ENCODE data around the gene WDR62.
"Not testable (repeated sequence)": the region's sequence is repeated elsewhere in the genome, so short reads cannot be mapped to it uniquely, and the experiment has no call there.

The WDR62 gene

DNA sequence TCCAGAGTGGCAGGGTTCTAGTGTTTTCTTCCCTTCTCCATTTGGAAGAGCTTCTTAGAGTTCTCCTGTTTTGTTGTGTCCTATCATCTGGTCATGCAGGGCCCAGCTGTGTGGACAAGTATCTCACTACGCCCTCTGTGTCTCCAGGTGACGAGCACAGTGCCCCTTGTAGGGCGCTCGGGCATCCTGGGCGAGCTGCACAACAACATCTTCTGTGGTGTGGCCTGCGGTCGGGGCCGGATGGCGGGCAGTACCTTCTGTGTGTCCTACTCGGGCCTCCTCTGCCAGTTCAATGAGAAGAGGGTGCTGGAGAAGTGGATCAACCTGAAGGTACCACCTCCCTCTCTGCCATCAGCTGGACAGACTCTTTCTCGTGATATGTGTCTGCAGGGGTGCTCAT is 13.0 kb downstream of the WDR62 start:
- DNase-seq (ENCODE audit: low read depth) = no peak
- no peak for TF ChIP-seq CTCF (conservative IDR thresholded peaks at IDR 0.05; ENCODE audit: low read depth, low read length)
- H3K4me3 ChIP-seq (ENCODE audit: low read depth, low read length) = no peak overlapping the region

DNA sequence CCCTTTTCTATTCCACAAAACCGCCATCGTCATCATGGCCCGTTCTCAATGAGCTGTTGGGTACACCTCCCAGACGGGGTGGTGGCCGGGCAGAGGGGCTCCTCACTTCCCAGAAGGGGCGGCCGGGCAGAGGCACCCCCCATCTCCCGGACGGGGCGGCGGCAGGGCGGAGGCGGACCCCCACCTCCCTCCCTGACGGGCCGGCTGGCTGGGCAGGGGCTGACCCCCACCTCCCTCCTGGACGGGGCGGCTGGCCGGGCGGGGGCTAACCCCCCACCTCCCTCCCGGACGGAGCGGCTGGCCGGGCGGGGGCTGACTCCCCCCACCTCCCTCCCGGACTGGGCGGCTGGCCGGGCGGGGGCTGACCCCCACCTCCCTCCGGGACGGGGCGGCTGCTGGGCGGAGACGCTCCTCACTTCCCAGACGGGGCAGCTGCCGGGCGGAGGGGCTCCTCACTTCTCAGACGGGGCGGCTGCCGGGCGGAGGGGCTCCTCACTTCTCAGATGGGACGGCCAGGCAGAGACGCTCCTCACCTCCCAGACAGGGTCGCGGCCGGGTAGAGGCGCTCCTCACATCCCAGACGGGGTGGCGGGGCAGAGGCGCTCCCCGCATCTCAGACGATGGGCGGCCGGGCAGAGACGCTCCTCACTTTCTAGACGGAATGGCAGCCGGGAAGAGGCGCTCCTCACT is 14.3 kb downstream of the WDR62 start:
- DNase-seq (ENCODE audit: low read depth); H3K4me3 ChIP-seq (ENCODE audit: low read depth, low read length): not testable (repeated sequence)

DNA sequence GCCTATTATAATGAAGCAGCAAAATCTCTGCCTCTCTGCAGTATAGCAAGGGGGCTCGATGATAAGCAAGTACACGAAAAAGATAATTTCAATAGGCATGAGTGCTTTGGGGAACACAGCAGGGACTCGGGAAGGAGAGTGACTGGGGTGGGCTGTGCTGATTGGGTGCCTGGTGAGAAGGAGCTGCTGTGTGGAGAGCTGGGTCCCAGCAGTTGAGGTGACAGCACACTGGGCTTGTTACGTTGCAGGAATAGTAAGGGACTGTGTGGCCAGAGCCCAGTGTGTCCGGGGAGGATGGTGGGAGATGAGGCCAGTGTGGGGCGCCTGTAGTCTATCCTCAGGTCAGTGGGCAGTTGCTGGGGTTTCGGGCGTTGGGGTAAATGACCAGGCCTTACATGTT is 17.4 kb downstream of the WDR62 start:
- no peak for TF ChIP-seq CTCF (conservative IDR thresholded peaks at IDR 0.05; ENCODE audit: low read depth, low read length)
- no peak overlapping the region for H3K4me3 ChIP-seq (ENCODE audit: low read depth, low read length)
- DNase-seq (ENCODE audit: low read depth) = no peak

DNA sequence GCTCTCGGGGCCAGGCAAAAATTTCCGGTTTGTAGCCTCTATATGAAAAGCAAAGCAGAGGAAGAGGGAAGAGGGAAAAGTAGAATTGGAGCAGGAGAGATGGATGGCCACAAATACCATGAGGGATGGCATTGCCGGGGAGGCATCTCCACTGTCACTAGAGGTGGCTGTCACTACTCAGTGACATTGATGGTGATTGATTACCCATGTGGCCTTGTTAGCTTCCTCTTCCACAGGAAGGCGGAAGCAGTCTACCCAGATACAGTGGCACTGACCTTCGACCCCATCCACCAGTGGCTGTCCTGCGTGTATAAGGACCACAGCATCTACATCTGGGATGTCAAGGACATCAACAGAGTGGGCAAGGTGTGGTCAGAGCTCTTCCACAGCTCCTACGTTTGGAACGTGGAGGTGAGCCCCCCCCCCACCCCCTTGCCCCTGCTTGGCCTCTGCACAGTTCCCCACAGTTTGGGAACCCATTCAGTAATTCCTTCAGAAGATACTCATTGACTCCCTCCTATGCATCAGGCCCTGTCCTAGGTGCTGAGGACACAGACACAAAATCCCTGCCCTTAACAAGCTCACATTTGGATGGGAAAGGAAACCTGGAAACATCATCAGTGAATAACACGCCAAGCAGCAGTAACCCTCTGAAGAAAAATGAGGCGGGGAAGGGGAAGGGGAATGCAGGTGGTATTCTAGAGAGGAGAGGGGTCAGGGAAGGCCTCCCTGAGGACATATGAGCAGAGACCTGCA is 18.6 kb downstream of the WDR62 start:
- no peak overlapping the region for H3K4me3 ChIP-seq (ENCODE audit: low read depth, low read length)
- DNase-seq (ENCODE audit: low read depth) = no peak
- no peak for TF ChIP-seq CTCF (conservative IDR thresholded peaks at IDR 0.05; ENCODE audit: low read depth, low read length)

DNA sequence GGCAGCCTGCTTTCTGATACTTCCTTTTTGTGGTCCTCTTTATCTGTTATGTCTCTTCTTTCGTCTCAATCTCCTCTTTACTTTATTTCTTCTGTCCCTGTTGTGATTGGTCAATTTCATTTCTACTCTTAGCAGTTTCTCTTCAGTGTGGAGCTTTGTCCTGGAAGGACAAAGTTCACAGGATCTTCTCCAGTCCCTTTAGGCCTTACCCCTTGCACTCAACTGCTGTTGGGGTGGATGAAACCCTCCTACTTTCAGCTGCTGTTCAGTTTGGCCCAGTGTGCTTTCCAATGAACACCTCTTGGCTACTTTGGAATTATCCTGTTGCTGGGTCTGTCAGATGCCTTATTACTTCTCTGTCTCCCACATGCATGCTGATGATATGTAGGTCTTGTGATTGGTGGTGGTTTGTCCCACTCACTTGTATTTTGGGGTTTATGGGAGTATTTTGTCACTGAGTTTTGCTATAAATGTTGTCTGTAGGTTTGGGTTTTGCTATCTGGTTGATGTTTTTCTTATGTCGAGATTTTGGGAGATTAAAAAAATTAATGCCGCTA is 24.8 kb downstream of the WDR62 start:
- no peak for DNase-seq (ENCODE audit: low read depth)
- H3K4me3 ChIP-seq (ENCODE audit: low read depth, low read length) = no peak overlapping the region
- TF ChIP-seq CTCF (conservative IDR thresholded peaks at IDR 0.05; ENCODE audit: low read depth, low read length) = no peak

DNA sequence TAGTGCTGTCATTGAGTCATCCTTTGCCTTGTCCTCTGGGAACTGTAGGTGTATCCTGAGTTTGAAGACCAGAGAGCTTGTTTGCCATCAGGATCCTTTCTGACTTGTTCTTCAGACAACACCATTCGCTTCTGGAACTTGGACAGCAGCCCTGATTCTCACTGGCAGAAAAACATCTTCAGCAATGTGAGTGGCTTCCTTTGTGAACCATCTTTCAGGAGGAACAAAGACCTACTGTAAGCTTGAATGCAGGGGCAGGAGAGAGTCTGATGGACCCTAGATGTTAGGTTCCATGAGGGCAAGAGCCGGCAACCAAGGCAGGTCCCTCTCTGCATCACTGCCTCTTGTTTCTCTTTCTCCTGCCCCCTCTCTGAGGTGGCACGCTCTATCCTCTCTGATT is 26.7 kb downstream of the WDR62 start:
- TF ChIP-seq CTCF (conservative IDR thresholded peaks at IDR 0.05; ENCODE audit: low read depth, low read length) = no peak
- no peak overlapping the region for H3K4me3 ChIP-seq (ENCODE audit: low read depth, low read length)
- peak; percentile 18 for DNase-seq (ENCODE audit: low read depth)

DNA sequence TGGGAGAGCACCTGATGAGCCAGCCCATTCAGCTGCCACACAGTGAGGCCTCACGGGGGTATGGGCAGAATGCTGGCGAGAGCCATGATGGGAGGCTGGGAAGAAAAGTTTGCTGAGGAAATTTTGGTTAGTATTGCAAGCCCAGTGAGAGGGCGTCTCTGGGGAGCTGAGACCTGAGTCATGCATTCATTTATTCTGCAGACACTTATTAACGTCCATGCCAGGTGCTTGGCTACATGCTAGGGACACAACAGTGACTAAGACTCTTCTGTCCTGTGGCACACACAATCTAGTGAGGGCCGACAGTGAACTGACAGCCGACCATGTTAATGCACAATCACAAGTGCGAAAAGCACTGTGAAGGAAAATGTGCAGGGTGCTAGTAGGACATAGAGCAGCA is 27.2 kb downstream of the WDR62 start:
- TF ChIP-seq CTCF (conservative IDR thresholded peaks at IDR 0.05; ENCODE audit: low read depth, low read length) = no peak

More for the DNA sequence above, 27.2 kb downstream of the WDR62 start:
- H3K4me3 ChIP-seq (ENCODE audit: low read depth, low read length) = no peak overlapping the region
- no peak for DNase-seq (ENCODE audit: low read depth)
